Stimulated activated CD8-positive, alpha-beta memory T cell treated with anti-CD3 and anti-CD28 coated beads, Interleukin-4, amount 100 ng/mL, for 1 hour (primary cell): ENCODE measurements around the gene SLC6A11.

ENCODE experiments used
- DNase-seq, 2 donors: peaks; one replicate each; pipeline ENCODE4 v3.0.0-alpha.2; 2020; ENCODE audit warnings: low read depth in 2 of 2, low spot score in 1 of 2

The SLC6A11 gene

GRCh38 chr3:10883478-10884234, 67.6 kb downstream of the SLC6A11 start:
- no peak for DNase-seq

DNA sequence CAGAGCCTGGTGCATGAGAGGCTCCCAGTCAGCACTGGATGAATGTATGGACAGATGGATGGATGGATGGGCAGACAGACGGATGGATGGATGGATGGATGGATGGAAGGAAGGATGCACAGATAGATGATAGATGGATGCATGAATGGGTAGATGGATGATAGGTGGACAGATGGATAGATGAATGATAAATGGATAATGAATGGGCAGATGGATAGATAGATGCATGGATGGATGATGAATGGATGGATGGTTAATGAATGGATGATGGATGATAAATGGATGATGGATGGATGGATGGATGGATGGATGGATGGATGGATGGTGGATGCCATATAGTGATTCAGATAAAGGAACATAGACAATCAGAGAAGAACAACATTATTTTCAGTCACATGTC, 71.0 kb downstream of the SLC6A11 start:
- DNase-seq = no peak

GRCh38 chr3:10888518-10889090, 72.6 kb downstream of the SLC6A11 start:
- no peak for DNase-seq

DNA sequence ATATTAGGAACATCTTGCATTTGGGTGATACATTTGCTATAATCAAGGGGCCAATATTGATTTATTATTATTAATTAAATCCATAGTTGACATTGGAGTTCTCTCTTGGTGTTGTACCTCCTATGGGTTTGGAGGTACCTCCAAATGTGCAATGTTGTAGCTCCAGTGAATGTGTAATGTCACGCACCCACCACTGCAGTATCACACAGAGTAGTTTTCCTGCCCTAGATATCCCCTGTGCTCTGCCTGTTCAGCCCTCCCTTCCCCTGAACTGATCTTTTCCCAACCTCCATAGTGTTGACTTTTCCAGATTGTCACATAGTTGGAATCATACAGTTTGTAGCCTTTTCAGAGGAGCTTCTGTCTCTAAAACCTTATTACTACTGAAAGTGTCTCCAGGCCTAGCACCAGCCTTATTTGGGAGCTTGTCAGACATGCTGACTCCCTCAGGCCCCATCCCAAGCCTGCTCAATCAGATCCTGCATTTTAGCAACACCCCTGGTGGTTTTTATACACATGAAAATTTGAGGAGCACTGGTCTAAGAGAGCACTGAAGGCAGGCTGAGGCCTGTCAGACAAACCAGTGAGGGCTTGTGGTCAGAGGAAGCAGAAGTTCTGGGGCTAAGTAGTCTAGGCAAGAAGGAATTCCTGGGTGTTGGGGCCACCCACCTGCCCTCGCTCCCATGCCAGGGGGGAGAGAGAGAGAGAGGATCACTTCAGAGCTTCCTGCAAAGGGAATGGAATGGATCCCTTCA, 73.4 kb downstream of the SLC6A11 start:
- no peak for DNase-seq

- DNase-seq = no peak
These were observed 74.6 kb downstream of the SLC6A11 start for GRCh38 chr3:10890665-10891064.

DNA sequence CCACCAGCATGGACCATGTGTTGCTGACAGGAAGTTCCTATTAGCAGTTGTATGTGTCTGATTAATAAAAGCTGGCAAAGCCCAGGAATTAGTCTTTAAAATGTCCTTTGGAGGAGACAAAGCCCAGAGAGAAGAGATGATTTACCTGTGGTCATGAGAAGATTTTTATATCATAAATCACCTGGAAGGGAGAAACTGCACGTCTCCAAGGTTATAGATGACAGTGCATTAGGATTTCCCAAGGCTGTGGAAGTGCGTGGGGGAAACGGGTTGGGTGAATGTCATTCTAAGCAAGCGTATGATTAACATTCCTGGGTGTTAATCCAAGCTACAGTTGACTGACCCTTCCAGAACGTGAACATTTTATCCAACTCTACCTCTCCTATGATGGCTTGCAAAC, 76.6 kb downstream of the SLC6A11 start:
- no peak for DNase-seq

GRCh38 chr3:10901296-10901945, 85.4 kb downstream of the SLC6A11 start:
- no peak for DNase-seq

GRCh38 chr3:10907262-10907661, 91.2 kb downstream of the SLC6A11 start:
- DNase-seq = no peak

DNA sequence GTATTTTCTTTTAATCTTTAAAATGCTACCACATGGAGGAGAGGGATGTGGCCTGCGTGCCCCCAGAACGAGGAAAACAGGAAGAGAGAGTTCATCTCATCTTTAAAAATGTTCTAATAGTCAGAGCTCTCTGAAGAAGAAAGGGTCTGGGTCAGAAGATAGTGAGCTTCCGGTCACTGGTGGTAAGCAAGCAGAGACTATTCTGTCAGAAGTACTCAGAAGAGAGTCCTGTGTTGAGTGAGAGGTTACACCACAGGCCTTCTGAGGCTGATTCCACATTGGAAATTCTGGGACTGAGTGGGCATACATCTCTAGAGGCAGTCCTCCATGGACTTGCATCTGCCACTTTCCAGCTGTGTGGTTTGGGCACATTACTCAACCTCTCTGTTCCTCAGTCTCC, 94.3 kb downstream of the SLC6A11 start:
- DNase-seq = no peak

DNA sequence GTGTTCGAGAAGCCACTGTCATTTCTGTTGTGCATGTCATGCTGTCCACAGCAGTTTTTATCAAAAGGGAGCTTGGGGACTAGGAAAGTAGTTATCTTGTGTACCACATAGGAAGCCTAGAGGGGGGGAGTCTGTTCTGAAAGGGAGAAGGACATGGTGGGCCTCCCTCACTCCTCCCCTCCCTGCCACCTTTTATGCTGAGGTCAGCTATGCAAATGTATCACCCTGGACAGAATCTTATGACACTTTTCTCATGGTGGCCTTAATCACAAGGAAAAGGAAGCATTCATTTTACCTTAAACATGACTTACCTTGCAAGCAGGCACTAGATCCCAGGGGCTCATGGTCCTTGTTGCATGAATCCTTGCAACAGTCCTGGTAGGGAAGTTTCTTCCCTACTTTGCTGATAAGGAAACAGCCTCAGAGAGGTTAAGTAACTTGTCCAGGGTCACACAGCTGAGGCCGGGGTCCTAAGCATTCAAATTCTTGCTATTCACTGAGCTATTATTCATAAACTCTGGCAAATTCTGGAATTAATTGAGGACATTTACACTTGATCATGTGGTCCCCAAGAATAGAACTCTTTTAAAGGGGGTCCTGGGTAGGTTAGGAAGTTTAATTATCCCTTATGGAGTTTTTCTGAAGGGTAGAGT, 95.4 kb downstream of the SLC6A11 start:
- no peak for DNase-seq

DNA sequence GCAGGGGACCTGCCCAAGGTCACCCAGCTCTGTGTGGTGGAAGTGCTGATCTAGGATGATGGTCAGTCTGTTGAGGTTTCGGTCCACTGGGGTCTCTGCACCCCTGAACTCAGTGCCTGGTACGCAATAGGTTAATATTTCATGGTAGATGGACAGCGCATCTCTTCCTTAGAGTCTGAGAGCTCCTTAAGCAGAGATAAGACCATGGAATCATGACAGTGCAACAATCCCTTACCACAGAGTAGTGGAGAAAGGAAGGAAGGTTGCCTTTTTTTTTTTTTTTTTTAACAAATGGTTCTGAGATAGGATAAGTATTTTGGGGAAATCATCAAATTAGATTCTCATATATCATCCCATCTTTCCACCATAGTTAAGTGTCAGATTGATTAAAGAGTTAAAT, 96.8 kb downstream of the SLC6A11 start:
- DNase-seq = no peak

DNA sequence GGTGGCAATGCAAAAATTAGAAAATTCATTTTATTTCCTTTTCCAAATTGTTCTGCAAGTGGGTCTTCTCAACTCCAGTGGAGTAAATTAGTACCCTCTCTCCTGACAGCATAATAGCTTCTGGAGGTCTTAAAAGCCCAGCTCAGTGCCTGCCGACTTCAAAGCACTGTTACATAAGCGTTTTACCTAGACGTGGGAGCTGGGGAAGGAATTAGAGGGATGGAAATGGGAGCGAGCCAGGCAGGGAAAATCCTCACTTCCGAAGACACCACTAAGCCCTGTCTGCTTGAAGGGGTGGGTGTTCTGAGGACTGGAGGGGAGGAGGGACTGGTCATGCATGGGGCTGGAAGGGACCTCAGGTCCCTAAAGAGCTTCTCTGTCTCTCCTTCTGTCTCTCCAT, 99.3 kb downstream of the SLC6A11 start:
- DNase-seq = no peak

DNA sequence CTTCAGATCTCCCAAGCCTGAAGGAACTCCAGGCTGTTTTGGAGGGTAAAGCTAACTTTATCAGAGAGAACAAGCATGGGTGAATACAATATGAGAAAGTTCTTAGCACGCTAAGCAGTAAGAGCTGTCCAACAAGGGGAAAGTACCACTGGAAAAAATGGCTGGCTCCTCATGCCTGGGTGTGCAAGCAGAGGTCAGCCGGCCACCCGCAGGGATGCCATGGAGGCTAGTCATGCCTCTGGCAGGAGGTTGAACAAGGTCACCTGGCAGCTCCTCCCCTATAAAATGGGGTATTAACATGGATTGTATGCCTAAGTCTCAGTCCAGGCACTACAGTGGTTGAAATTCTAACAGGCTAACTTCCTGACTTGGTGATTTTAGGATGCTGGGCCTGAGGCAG, 101.1 kb downstream of the SLC6A11 start:
- DNase-seq = no peak

DNA sequence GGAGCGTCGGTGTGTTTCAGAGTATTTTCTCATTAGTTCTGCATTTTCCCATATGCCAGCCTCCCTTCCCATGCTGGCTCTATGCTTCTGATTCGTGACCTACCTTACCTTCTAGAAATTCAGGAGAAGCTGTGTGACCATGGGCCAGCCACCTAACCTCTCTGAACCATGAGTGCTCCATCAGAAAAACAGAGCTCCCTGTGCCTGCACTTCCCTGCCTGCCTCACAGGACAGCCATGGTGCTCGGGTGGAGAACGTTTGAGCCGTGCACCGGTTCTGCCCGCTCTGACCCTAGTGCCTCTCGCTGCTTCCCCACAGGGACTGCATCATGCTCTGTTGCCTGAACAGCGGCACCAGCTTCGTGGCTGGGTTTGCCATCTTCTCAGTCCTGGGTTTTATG, 102.0 kb downstream of the SLC6A11 start:
- DNase-seq = no peak

- no peak for DNase-seq
These were observed 103.6 kb downstream of the SLC6A11 start for GRCh38 chr3:10919636-10920035.

DNA sequence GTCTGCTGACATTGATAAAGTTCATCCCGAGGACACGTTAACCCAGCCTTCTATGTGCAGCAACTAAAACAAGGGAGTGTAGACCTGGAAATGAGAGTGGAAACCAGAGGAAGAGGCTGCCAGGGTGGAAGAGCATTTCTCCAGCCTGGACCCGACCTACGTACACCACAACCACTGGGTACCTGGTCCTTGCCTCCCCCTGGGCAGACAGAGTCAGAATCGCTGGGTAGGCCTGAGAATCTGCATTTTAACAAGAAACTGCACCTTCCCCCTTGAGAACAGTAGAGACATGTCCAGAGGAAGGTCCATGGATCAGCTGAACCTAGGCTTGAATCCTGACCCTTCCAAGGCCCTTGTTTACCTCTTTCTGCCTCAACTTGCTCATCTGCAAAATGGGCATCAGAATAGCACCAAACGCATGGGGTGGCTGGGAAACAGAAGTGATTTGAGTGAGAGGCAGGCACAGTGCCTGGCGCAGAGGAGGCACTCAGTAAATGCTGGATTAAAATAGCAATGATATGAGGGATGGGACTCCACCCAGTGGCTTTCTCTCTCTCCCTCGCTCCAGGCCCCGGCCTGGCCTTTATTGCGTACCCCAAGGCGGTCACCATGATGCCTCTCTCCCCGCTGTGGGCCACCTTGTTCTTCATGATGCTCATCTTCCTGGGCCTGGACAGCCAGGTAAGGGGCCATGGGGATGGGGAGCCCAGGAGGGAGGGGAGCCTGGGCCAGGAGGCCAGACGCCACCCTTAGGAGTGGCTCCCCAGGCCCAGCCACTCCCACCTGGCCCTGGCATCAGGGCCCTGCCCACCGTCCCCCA, 109.6 kb downstream of the SLC6A11 start:
- no peak for DNase-seq

- DNase-seq = no peak
These were observed 110.3 kb downstream of the SLC6A11 start for GRCh38 chr3:10926256-10926810.

DNA sequence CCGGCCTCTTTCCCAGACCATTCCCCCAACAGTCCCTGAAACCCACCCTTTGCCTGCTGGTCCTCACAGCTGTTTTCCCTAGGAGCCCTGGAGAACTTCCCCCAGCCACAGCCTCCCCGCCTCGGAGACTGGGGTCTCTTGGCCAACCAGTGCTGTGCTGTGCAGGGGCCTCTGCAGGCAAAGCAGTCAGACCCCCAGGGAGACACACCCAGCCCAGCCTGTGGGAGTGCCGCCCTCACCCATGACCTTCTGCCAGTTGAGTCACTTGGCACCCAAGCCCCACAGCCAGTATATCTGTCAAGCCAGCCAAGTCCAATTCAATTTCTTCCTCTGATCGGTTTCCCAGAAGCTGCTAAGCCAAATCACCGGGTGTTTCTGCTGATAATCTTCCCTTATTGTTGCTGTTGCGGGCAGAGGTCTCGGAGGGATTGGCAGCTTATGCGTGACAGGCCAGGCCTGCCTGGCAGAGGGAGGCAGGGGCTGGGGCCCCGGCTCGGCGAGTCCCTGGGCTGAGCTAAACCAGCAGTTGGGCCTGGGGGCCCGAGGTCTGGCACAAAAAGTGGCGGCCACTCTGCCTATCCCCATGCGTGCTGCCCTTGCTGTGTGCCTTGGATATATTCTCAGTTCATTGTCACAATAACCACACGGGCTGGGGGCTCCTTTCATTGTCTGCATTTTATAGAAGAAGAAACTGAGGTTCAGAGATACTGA, 110.9 kb downstream of the SLC6A11 start:
- no peak for DNase-seq

- no peak for DNase-seq
These were observed 111.5 kb downstream of the SLC6A11 start for GRCh38 chr3:10927551-10927950.
